Neural cell (in vitro differentiated cells): ENCODE measurements around the gene GZF1. TPM values are rescaled to one million over a fixed set of nuclear protein-coding genes. Genes with fewer than 3 reads are reported as not detected.

ENCODE experiments used
- H2AFZ ChIP-seq: fragments of 200-600, 300-800 bp; sonication (generic), shearing (Covaris generic); 2 replicates; pipeline ENCODE4 v1.6.0; 2014; ENCODE audit warnings: low read depth, mild to moderate bottlenecking, antibody characterized with exemption, low read length, moderate library complexity
- H3F3A ChIP-seq: fragments of 200-600 bp; shearing (Covaris generic); 2 replicates; pipeline ENCODE4 v1.6.1; 2016; ENCODE audit warnings: mild to moderate bottlenecking, moderate library complexity, mixed read lengths, antibody characterized with exemption, low read length; ENCODE audit not compliant: insufficient read depth, poor library complexity, severe bottlenecking
- H3K27ac ChIP-seq: fragments of 200-600, 300-800 bp; sonication (generic), shearing (Covaris generic); 2 replicates; pipeline ENCODE4 v1.5.1; 2014; ENCODE audit warnings: mild to moderate bottlenecking, low read length, moderate library complexity
- H3K27me3 ChIP-seq: fragments of 300-800, 200-600 bp; sonication (generic), shearing (Covaris generic); 2 replicates; pipeline ENCODE4 v1.6.0; 2014; ENCODE audit warnings: mild to moderate bottlenecking, low read depth, low read length, moderate library complexity; ENCODE audit not compliant: insufficient read depth
- H3K36me3 ChIP-seq: fragments of 300-800, 200-600 bp; sonication (generic), shearing (Covaris generic); 2 replicates; pipeline ENCODE4 v1.5.1; 2014; ENCODE audit warnings: mild to moderate bottlenecking, antibody characterized with exemption, low read length, moderate library complexity; ENCODE audit not compliant: insufficient read depth
- H3K4me2 ChIP-seq: fragments of 300-800, 200-600 bp; sonication (generic), shearing (Covaris generic); 2 replicates; pipeline ENCODE4 v1.6.0; 2014; ENCODE audit warnings: mild to moderate bottlenecking, low read length
- H3K4me3 ChIP-seq: fragments of 300-800, 200-600 bp; sonication (generic), shearing (Covaris generic); 2 replicates; pipeline ENCODE4 v1.5.1; 2014; ENCODE audit warnings: mild to moderate bottlenecking, low read length, moderate library complexity
- H3K79me2 ChIP-seq: fragments of 200-600 bp; shearing (Covaris generic); replicated peaks from 2 replicates; pipeline ENCODE4 v1.6.0; 2014; ENCODE audit warnings: mild to moderate bottlenecking, low read length, moderate library complexity; ENCODE audit not compliant: insufficient read depth
- H3K9ac ChIP-seq: fragments of 300-800, 200-600 bp; sonication (generic), shearing (Covaris generic); 2 replicates; pipeline ENCODE4 v1.6.1; 2016; ENCODE audit warnings: mild to moderate bottlenecking, low read length, mixed read lengths
- H3K9me2 ChIP-seq: fragments of 200-600 bp; shearing (Covaris generic); 2 replicates; pipeline ENCODE4 v1.6.1; 2016; ENCODE audit warnings: mild to moderate bottlenecking, low read length, mixed read lengths; ENCODE audit not compliant: insufficient read depth
- H3K9me3 ChIP-seq: fragments of 200-600, 300-800 bp; sonication (generic), shearing (Covaris generic); 2 replicates; pipeline ENCODE4 v1.6.1; 2016; ENCODE audit warnings: mild to moderate bottlenecking, mixed run types, low read length, moderate library complexity, mixed read lengths
- H4K20me1 ChIP-seq: fragments of 200-600 bp; shearing (Covaris generic); 2 replicates; pipeline ENCODE4 v1.6.1; 2016; ENCODE audit warnings: mild to moderate bottlenecking, mixed run types; ENCODE audit not compliant: insufficient read depth
- EP300 ChIP-seq: fragments of 450-650 bp; conservative IDR thresholded peaks from 2 replicates; pipeline ENCODE4 v1.6.1; 2014; ENCODE audit warnings: antibody characterized with exemption, mild to moderate bottlenecking, moderate library complexity; ENCODE audit not compliant: poor library complexity, severe bottlenecking
- EZH2 ChIP-seq: fragments of 200-600, 300-800 bp; shearing (Covaris generic), sonication (generic); IDR thresholded peaks from 2 replicates; pipeline ENCODE4 v1.6.1; 2014; ENCODE audit warnings: antibody characterized with exemption, low read length, borderline replicate concordance, mild to moderate bottlenecking; ENCODE audit not compliant: insufficient read depth, poor library complexity, severe bottlenecking
- MXI1 ChIP-seq: fragments of 450-650 bp; conservative IDR thresholded peaks from 2 replicates; pipeline ENCODE4 v1.6.1; 2014; ENCODE audit warnings: antibody characterized with exemption, mild to moderate bottlenecking; ENCODE audit not compliant: poor library complexity, severe bottlenecking
- POLR2AphosphoS5 ChIP-seq: IDR thresholded peaks from 2 replicates; pipeline ENCODE4 v1.6.1; 2012
- SMC3 ChIP-seq: fragments of 450-650 bp; conservative IDR thresholded peaks from 2 replicates; pipeline ENCODE4 v1.6.1; 2014; ENCODE audit warnings: antibody characterized with exemption, mild to moderate bottlenecking, moderate library complexity; ENCODE audit not compliant: poor library complexity
- TAF1 ChIP-seq: IDR thresholded peaks from 2 replicates; pipeline ENCODE4 v1.6.1; 2012; ENCODE audit warnings: low read depth
- polyA plus RNA-seq: library from polyadenylated mRNA; depleted of rRNA; stranded (reverse); fragments of >200 nt; gene quantifications from 2 replicates; pipeline ENCODE4 v1.2.3, GENCODE V29; 2014
- TF ChIP-seq, protein P1 (sequence below): fragments of 450-650 bp; IDR thresholded peaks from 2 replicates; pipeline ENCODE4 v1.5.1; 2014; ENCODE audit warnings: antibody characterized with exemption, mild to moderate bottlenecking, moderate library complexity; ENCODE audit not compliant: poor library complexity, severe bottlenecking
- TF ChIP-seq, protein P2 (sequence below): IDR thresholded peaks from 2 replicates; pipeline ENCODE4 v1.6.1; 2012; ENCODE audit warnings: borderline replicate concordance

The GZF1 gene
- polyA plus RNA-seq, 1 donor from 2014 or later = 13.8 TPM

DNA sequence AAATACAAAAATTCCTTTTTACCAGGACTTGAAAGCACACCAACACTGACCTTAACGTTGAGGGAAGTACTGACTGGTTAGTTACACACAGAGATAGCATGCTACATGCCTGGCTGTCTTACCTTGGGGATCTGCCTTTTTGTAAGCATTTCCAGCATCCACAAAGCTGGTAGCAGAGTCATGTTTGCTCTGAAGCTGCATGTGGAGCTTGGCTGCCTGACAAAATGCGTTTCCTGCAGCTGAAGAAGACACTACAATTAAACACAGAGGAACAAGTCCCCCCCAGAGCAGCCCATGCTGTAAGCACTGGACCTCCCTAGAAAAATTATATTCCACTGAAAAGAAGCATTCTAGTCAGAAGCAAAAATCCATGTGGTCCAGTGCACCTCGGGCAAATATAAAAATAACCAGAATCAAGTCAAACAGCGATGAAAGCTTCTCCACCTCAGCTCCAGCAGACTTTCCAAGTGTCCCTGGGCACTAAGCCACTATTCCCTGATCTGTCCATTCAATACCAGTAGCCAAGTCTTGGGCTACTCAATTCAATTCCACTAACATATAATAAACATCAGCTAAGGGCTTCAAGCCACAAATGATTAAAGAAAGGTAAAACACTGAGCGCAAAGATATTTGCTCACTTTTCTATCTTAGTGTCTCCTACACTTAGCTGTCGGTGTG is 35.1 kb downstream of the GZF1 start:
- no peak overlapping the region for H3K4me2 ChIP-seq
- H4K20me1 ChIP-seq = no peaks in the 10 kb centered on the region
- H3K36me3 ChIP-seq = no peaks in the 10 kb centered on the region
- H3F3A ChIP-seq = no peaks in the 10 kb centered on the region
- H3K9ac ChIP-seq = no peak overlapping the region
- no peaks in the 10 kb centered on the region for H3K79me2 ChIP-seq
- TF ChIP-seq SMC3 (no peak), POLR2AphosphoS5 (no peak), MXI1 (no peak), EZH2 (no peak), EP300 (no peak)
- TF ChIP-seq, protein P1, sequence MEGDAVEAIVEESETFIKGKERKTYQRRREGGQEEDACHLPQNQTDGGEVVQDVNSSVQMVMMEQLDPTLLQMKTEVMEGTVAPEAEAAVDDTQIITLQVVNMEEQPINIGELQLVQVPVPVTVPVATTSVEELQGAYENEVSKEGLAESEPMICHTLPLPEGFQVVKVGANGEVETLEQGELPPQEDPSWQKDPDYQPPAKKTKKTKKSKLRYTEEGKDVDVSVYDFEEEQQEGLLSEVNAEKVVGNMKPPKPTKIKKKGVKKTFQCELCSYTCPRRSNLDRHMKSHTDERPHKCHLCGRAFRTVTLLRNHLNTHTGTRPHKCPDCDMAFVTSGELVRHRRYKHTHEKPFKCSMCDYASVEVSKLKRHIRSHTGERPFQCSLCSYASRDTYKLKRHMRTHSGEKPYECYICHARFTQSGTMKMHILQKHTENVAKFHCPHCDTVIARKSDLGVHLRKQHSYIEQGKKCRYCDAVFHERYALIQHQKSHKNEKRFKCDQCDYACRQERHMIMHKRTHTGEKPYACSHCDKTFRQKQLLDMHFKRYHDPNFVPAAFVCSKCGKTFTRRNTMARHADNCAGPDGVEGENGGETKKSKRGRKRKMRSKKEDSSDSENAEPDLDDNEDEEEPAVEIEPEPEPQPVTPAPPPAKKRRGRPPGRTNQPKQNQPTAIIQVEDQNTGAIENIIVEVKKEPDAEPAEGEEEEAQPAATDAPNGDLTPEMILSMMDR = no peak
- TF ChIP-seq, protein P2, sequence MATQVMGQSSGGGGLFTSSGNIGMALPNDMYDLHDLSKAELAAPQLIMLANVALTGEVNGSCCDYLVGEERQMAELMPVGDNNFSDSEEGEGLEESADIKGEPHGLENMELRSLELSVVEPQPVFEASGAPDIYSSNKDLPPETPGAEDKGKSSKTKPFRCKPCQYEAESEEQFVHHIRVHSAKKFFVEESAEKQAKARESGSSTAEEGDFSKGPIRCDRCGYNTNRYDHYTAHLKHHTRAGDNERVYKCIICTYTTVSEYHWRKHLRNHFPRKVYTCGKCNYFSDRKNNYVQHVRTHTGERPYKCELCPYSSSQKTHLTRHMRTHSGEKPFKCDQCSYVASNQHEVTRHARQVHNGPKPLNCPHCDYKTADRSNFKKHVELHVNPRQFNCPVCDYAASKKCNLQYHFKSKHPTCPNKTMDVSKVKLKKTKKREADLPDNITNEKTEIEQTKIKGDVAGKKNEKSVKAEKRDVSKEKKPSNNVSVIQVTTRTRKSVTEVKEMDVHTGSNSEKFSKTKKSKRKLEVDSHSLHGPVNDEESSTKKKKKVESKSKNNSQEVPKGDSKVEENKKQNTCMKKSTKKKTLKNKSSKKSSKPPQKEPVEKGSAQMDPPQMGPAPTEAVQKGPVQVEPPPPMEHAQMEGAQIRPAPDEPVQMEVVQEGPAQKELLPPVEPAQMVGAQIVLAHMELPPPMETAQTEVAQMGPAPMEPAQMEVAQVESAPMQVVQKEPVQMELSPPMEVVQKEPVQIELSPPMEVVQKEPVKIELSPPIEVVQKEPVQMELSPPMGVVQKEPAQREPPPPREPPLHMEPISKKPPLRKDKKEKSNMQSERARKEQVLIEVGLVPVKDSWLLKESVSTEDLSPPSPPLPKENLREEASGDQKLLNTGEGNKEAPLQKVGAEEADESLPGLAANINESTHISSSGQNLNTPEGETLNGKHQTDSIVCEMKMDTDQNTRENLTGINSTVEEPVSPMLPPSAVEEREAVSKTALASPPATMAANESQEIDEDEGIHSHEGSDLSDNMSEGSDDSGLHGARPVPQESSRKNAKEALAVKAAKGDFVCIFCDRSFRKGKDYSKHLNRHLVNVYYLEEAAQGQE = no peak
- no peaks in the 10 kb centered on the region for H3K9me3 ChIP-seq
- H3K27me3 ChIP-seq = no peaks in the 10 kb centered on the region
- no peak overlapping the region for H3K27ac ChIP-seq
- no peak overlapping the region for H3K4me3 ChIP-seq
- no peak overlapping the region for H2AFZ ChIP-seq
- no peaks in the 10 kb centered on the region for H3K9me2 ChIP-seq

DNA sequence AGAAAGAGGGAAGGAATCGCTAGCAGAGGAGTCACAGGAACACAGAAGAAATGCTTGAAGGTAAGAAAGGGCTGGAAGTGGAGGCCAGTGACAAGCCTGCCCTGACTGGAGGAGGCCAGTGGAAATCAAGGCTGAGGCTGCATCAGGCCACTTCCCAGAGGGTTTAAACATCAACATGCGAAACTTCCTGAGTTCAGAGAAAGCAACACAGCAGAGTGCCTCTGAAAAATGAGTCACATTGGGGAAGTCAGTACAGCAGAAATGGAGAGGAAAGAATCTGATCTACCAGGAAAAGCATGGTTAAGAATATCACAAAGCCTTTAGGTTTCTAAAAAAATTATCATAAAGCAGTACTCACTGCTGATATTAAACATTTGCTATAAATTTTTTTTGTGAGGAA is 36.0 kb downstream of the GZF1 start:
- Histone ChIP-seq H3K27me3 (no peaks in the 10 kb centered on the region), H3F3A (no peaks in the 10 kb centered on the region), H4K20me1 (no peaks in the 10 kb centered on the region), H3K4me3 (no peak overlapping the region), H3K4me2 (no peak overlapping the region), H3K9me2 (no peaks in the 10 kb centered on the region), H3K36me3 (no peaks in the 10 kb centered on the region), H3K79me2 (no peaks in the 10 kb centered on the region), H3K27ac (no peak overlapping the region), H3K9me3 (no peaks in the 10 kb centered on the region), H2AFZ (no peak overlapping the region), H3K9ac (no peak overlapping the region)
- TF ChIP-seq, protein P1 = no peak
- TF ChIP-seq EZH2 (no peak), SMC3 (no peak), MXI1 (no peak), TAF1 (no peak), EP300 (no peak)
- TF ChIP-seq, protein P2 = no peak
